ENCODE results near the gene FGFR2. TPM values are rescaled to one million over a fixed set of nuclear protein-coding genes. Genes with fewer than 3 reads are reported as not detected.

FGFR2 gene
- total and polyA plus RNA-seq, 4 donors, result 0.67 to 13.1 (median 5.2) TPM

DNA sequence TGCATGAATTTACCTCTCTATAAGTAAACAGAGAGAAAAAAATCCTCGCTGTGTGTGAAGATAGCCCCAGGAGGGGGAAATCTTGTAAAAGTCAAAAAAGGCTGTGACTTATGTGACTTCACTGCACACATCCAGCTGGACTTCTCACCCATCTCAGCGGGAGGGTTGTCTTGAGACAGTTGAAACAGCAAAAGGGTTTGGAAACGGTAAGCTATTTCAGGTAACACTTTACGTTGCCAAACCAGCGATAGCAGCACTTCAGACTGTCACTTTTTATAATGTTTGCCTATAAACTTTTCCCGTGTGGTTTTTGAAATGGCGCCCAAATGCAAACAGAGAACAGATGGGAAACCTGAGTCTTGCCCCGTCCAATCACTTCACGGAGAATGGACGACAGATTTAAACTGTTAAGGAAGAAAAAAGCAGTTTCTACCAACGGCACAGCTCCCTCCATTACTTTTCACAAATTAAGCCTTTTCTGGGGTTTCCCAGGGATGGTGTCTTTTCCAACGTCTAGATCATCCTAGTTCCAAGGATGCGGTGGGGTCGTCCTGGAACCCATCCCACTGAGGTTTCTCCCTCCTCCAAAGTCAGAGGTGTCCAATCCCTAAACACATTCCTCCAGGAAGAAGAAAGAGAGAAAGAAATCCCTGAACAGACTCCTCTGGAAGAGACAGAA, 25.2 kb downstream of the FGFR2 start:
- H3K36me3 ChIP-seq (ENCODE audit: control insufficient read depth in 1 of 2, insufficient read depth in 2 of 2, low read length in 1 of 2), result no peaks in the 10 kb centered on the region

DNA sequence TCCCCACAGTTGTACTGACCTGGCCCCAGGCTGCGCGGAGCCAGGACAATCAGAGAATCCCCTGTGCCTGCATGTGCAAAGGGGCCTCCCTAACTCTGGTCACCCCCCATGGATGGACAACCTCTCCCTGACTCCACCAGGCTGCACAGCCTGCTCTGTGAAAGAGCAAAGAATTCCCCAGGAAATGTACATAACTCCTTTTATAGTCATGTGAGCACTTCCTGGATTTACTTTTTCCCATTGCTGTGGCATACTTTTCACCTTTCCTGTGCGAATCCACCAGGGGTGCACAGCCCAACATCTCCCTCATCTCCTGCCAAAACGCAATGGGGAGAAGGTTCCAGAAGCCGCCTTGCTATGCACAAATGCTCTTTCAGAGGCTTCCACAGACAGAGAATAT, 27.9 kb downstream of the FGFR2 start:
- no peaks in the 10 kb centered on the region for H3K36me3 ChIP-seq (ENCODE audit: control insufficient read depth in 1 of 2, insufficient read depth in 2 of 2, low read length in 1 of 2)
- no peaks in the 10 kb centered on the region for H3K9me3 ChIP-seq (ENCODE audit: control insufficient read depth, low read length)
- DNase-seq (no peak), ATAC-seq (ENCODE audit: low FRiP score) (no peak)
- no peak overlapping the region for H3K4me3 ChIP-seq (ENCODE audit: low read length in 2 of 2)
- H3K27me3 ChIP-seq (ENCODE audit: control insufficient read depth in 1 of 2, insufficient read depth in 2 of 2, low read length in 1 of 2), result no peaks in the 10 kb centered on the region
- no peaks in the 10 kb centered on the region for H3K4me1 ChIP-seq (ENCODE audit: control insufficient read depth in 1 of 2, insufficient read depth in 2 of 2, low read length in 2 of 2)
- no peak overlapping the region for H3K27ac ChIP-seq (ENCODE audit: low read depth in 1 of 2, low read length in 2 of 2)
- 80 to 83% methylated on average over 5 of the region's 5 CpGs for WGBS, 2 donors
- intact Hi-C loops (cut with DNase I), result no loop called here

More for the DNA sequence above, 25.2 kb downstream of the FGFR2 start:
- 12 to 26% methylated on average over 14 of the region's 14 CpGs for WGBS, 2 donors
- Histone ChIP-seq H3K4me3 (ENCODE audit: low read length in 2 of 2) (no peak overlapping the region), H3K9me3 (ENCODE audit: control insufficient read depth, low read length) (no peaks in the 10 kb centered on the region), H3K4me1 (ENCODE audit: control insufficient read depth in 1 of 2, insufficient read depth in 2 of 2, low read length in 2 of 2) (no peaks in the 10 kb centered on the region), H3K27me3 (ENCODE audit: control insufficient read depth in 1 of 2, insufficient read depth in 2 of 2, low read length in 1 of 2) (no peaks in the 10 kb centered on the region), H3K27ac (ENCODE audit: low read depth in 1 of 2, low read length in 2 of 2) (no peak overlapping the region)
- intact Hi-C loops (cut with DNase I), result no loop called here
- ATAC-seq (ENCODE audit: low FRiP score) (no peak), DNase-seq (no peak)

DNA sequence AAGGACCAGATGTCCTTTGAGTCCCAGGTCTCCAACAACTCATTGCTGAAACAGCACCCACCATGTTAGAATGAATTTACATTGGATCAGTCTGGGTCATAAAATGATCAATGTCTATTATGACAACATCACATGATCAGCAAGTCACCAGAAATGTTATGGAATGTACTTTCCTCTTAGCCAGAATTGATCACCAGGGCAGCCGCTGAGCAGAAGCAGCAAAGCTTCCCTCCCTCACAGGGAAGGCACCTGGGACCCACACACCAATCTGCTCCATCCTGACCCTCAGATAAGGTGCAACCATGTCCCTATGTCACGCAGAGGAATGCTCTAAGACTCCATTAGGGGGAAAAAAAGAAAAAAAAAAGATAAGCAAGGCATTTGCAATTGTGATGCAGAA, 30.0 kb downstream of the FGFR2 start:
- H3K9me3 ChIP-seq (ENCODE audit: control insufficient read depth, low read length), result no peaks in the 10 kb centered on the region
- no peaks in the 10 kb centered on the region for H3K27me3 ChIP-seq (ENCODE audit: control insufficient read depth in 1 of 2, insufficient read depth in 2 of 2, low read length in 1 of 2)
- intact Hi-C loops (cut with DNase I), result no loop called here
- H3K36me3 ChIP-seq (ENCODE audit: control insufficient read depth in 1 of 2, insufficient read depth in 2 of 2, low read length in 1 of 2), result no peaks in the 10 kb centered on the region
- no peak overlapping the region for H3K4me3 ChIP-seq (ENCODE audit: low read length in 2 of 2)
- H3K27ac ChIP-seq (ENCODE audit: low read depth in 1 of 2, low read length in 2 of 2), result no peak overlapping the region
- no peaks in the 10 kb centered on the region for H3K4me1 ChIP-seq (ENCODE audit: control insufficient read depth in 1 of 2, insufficient read depth in 2 of 2, low read length in 2 of 2)
- no peak for DNase-seq
- no peak for ATAC-seq (ENCODE audit: low FRiP score)
- WGBS, 2 donors, result 68 to 82% methylated on average over 2 of the region's 2 CpGs

DNA sequence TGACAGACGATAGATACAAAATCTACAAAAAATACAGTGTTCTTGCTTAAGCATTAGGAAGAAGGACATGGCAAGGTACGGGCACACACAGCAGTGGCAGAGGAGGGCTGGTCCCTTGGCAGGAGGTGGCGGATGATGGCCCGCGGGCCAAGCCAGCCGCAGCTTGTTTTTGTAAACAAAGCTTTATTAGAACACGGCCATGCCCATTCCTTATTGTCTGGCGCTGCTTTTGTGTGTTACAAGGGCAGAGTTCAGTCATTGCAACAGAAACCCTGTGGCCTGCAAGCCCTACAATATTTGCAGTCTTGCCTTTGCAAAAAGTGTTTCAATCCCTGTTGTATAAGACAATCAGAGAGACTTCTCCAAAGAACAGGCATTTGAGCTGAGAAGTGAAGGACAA, 30.7 kb downstream of the FGFR2 start:
- intact Hi-C loops (cut with DNase I), result no loop called here
- no peak overlapping the region for H3K4me3 ChIP-seq (ENCODE audit: low read length in 2 of 2)
- H3K27ac ChIP-seq (ENCODE audit: low read depth in 1 of 2, low read length in 2 of 2), result no peak overlapping the region
- no peaks in the 10 kb centered on the region for H3K36me3 ChIP-seq (ENCODE audit: control insufficient read depth in 1 of 2, insufficient read depth in 2 of 2, low read length in 1 of 2)
- H3K27me3 ChIP-seq (ENCODE audit: control insufficient read depth in 1 of 2, insufficient read depth in 2 of 2, low read length in 1 of 2), result no peaks in the 10 kb centered on the region
- ATAC-seq (ENCODE audit: low FRiP score) (no peak), DNase-seq (no peak)
- no peaks in the 10 kb centered on the region for H3K4me1 ChIP-seq (ENCODE audit: control insufficient read depth in 1 of 2, insufficient read depth in 2 of 2, low read length in 2 of 2)
- H3K9me3 ChIP-seq (ENCODE audit: control insufficient read depth, low read length), result no peaks in the 10 kb centered on the region
- 94 to 97% methylated on average over 8 of the region's 8 CpGs for WGBS, 2 donors

DNA sequence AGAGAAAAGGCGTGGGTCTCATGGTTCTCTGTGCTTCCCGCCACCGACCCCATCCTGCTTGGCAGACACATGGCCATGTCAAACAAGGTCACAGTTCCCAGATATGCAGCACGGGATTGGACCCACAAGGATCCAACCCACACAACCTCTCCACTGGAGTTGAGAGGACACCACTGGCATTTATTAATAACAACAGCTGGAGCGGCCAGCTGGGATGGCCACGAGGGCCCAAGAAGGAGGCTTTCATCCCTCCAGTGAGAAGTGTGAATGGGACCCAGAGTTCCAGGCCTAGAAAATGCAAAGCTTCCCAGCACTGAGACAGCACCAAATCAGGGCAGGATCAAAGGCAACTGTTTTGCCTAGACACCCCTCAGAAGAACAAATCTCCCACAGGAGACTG, 31.5 kb downstream of the FGFR2 start:
- no peaks in the 10 kb centered on the region for H3K9me3 ChIP-seq (ENCODE audit: control insufficient read depth, low read length)
- no peaks in the 10 kb centered on the region for H3K27me3 ChIP-seq (ENCODE audit: control insufficient read depth in 1 of 2, insufficient read depth in 2 of 2, low read length in 1 of 2)
- WGBS, 2 donors, result 89 to 93% methylated on average over 6 of the region's 6 CpGs
- H3K4me1 ChIP-seq (ENCODE audit: control insufficient read depth in 1 of 2, insufficient read depth in 2 of 2, low read length in 2 of 2), result no peaks in the 10 kb centered on the region
- intact Hi-C loops (cut with DNase I), result no loop called here
- no peaks in the 10 kb centered on the region for H3K36me3 ChIP-seq (ENCODE audit: control insufficient read depth in 1 of 2, insufficient read depth in 2 of 2, low read length in 1 of 2)
- ATAC-seq (ENCODE audit: low FRiP score) (no peak), DNase-seq (no peak)
- no peak overlapping the region for H3K4me3 ChIP-seq (ENCODE audit: low read length in 2 of 2)
- H3K27ac ChIP-seq (ENCODE audit: low read depth in 1 of 2, low read length in 2 of 2), result no peak overlapping the region

DNA sequence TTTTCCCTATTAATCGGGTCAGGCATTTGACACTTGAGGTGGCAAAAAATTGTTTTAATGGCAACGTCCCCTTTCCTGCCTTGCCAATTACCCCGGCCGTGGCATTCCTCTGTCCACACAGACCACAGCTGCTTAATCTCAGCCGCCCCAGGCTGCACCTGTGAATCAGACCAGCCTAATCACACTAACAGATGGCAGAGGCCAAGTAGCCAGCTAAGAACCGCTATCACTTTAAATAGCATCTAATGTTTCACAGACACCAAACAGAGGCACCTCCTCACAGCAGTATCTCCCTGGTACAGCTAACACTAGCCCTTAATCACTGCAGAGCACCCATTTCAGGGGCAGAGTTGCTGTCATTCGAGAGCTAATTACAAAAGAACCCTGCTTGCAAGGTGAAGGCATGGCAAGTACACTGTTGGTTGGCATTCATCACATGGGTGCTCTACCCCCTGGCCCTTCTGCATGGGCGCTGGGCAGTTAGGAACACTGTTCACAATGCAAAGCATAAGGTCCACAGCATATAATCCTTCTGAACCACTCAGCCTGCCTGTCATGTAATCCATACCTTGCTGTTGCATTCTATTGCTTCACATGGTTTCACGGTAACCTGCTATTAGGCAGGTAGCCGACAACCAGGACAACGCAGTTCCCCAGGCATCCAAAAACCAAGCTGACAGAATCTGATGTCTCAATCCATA, 38.8 kb downstream of the FGFR2 start:
- no peak overlapping the region for H3K27ac ChIP-seq (ENCODE audit: low read depth in 1 of 2, low read length in 2 of 2)
- WGBS, 2 donors, result 91 to 92% methylated on average over 11 of the region's 11 CpGs
- ATAC-seq (ENCODE audit: low FRiP score) (no peak), DNase-seq (no peak)
- no peaks in the 10 kb centered on the region for H3K36me3 ChIP-seq (ENCODE audit: control insufficient read depth in 1 of 2, insufficient read depth in 2 of 2, low read length in 1 of 2)
- no peak overlapping the region for H3K4me3 ChIP-seq (ENCODE audit: low read length in 2 of 2)
- H3K27me3 ChIP-seq (ENCODE audit: control insufficient read depth in 1 of 2, insufficient read depth in 2 of 2, low read length in 1 of 2), result no peaks in the 10 kb centered on the region
- H3K4me1 ChIP-seq (ENCODE audit: control insufficient read depth in 1 of 2, insufficient read depth in 2 of 2, low read length in 2 of 2), result no peaks in the 10 kb centered on the region
- no peaks in the 10 kb centered on the region for H3K9me3 ChIP-seq (ENCODE audit: control insufficient read depth, low read length)
- intact Hi-C loops (cut with DNase I), result no loop called here

DNA sequence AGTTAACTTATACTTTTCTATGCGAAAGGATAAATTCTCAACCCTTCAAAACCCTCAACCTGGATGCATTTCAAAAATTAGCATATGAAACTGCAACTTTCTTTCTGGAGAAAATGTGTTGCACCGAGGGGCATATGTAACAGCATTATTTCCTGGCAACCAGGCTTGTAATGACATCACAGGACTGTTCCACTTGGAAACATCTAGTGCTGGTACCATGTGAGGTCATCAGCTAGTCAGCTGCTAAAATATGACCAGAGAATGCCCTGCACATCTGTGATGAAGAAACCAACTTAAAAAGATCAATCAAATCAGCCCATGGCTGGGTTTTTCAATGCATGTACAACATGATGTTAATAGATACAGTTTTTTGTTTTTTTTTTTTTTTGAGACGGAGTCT, 40.0 kb downstream of the FGFR2 start:
- WGBS, 2 donors, result 72 to 73% methylated on average over 3 of the region's 3 CpGs
- intact Hi-C loops (cut with DNase I), result no loop called here
- Histone ChIP-seq H3K27me3 (ENCODE audit: control insufficient read depth in 1 of 2, insufficient read depth in 2 of 2, low read length in 1 of 2) (no peaks in the 10 kb centered on the region), H3K4me3 (ENCODE audit: low read length in 2 of 2) (no peak overlapping the region), H3K4me1 (ENCODE audit: control insufficient read depth in 1 of 2, insufficient read depth in 2 of 2, low read length in 2 of 2) (no peaks in the 10 kb centered on the region), H3K27ac (ENCODE audit: low read depth in 1 of 2, low read length in 2 of 2) (no peak overlapping the region), H3K9me3 (ENCODE audit: control insufficient read depth, low read length) (no peaks in the 10 kb centered on the region), H3K36me3 (ENCODE audit: control insufficient read depth in 1 of 2, insufficient read depth in 2 of 2, low read length in 1 of 2) (no peaks in the 10 kb centered on the region)
- no peak for DNase-seq
- ATAC-seq (ENCODE audit: low FRiP score), result no peak

DNA sequence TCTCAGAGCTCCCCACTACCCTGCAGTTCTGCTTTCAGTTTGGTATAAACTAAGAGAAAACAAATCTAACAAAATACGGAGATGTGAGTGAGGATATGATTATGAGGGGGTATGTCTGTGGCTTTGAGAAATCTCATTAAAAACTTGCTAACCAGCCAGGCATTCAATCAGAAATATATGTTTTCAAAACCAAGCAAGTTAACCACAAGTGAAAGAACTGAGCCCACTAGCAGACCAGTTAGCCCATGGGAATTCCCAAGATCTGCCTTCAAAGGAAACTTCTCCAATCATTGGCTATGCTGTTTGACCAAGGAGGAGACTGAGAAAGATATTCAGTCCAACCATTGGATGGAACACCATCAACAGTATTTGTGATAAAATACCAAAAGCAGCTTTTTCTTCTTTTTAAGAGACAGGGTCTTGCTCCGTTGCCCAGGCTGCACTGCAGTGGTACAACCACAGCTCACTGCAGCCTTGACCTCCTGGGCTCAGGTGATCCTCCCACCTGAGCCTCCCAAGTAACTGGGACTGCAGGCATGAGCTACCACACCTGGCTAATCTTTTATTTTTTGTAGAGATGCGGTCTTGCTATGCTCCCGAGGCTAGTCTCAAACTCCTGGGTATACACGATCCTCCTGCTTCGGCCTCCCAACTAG, 41.2 kb downstream of the FGFR2 start:
- Histone ChIP-seq H3K4me3 (ENCODE audit: low read length in 2 of 2) (no peak overlapping the region), H3K9me3 (ENCODE audit: control insufficient read depth, low read length) (no peaks in the 10 kb centered on the region), H3K27me3 (ENCODE audit: control insufficient read depth in 1 of 2, insufficient read depth in 2 of 2, low read length in 1 of 2) (no peaks in the 10 kb centered on the region), H3K36me3 (ENCODE audit: control insufficient read depth in 1 of 2, insufficient read depth in 2 of 2, low read length in 1 of 2) (no peaks in the 10 kb centered on the region), H3K27ac (ENCODE audit: low read depth in 1 of 2, low read length in 2 of 2) (no peak overlapping the region), H3K4me1 (ENCODE audit: control insufficient read depth in 1 of 2, insufficient read depth in 2 of 2, low read length in 2 of 2) (no peaks in the 10 kb centered on the region)
- 88 to 89% methylated on average over 6 of the region's 6 CpGs for WGBS, 2 donors
- ATAC-seq (ENCODE audit: low FRiP score) (no peak), DNase-seq (no peak)
- intact Hi-C loops (cut with DNase I), result no loop called here

DNA sequence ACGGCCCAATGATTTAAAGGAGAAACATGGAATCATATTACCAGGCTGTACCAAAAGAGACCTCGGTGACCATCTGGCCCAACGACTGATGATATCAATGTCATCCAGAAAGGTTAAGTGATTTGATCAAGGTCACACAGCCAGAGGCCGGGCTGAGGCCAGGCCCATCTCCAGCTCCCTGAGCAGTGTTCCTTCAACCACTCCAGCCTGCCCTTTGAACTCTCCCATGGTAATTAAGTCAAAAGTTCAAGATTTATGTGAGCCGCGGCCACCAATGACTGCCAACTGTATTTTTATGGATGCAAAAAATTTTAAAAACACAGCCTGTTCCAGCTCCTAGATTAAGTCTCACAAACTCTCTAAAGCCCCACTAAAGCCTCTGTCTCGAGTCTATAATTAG, 41.8 kb downstream of the FGFR2 start:
- no peak for ATAC-seq (ENCODE audit: low FRiP score)
- no peak overlapping the region for H3K27ac ChIP-seq (ENCODE audit: low read depth in 1 of 2, low read length in 2 of 2)
- intact Hi-C loops (cut with DNase I), result no loop called here
- H3K36me3 ChIP-seq (ENCODE audit: control insufficient read depth in 1 of 2, insufficient read depth in 2 of 2, low read length in 1 of 2), result no peaks in the 10 kb centered on the region
- H3K9me3 ChIP-seq (ENCODE audit: control insufficient read depth, low read length), result no peaks in the 10 kb centered on the region
- no peak for DNase-seq
- no peak overlapping the region for H3K4me3 ChIP-seq (ENCODE audit: low read length in 2 of 2)
- no peaks in the 10 kb centered on the region for H3K27me3 ChIP-seq (ENCODE audit: control insufficient read depth in 1 of 2, insufficient read depth in 2 of 2, low read length in 1 of 2)
- no peaks in the 10 kb centered on the region for H3K4me1 ChIP-seq (ENCODE audit: control insufficient read depth in 1 of 2, insufficient read depth in 2 of 2, low read length in 2 of 2)
- 27 to 38% methylated on average over 7 of the region's 7 CpGs for WGBS, 2 donors
